Smooth muscle cell (in vitro differentiated cells): ENCODE measurements around the gene LRP1B. TPM values are rescaled to one million over a fixed set of nuclear protein-coding genes. Genes with fewer than 3 reads are reported as not detected.
A peak's percentile ranks its signal among the peaks of the same experiment; 100 is the strongest.

Experiments
- DNase-seq: peaks from one replicate; lab custom pipeline; 2025; ENCODE audit not compliant: unreplicated experiment; lab: John Stamatoyannopoulos, UW
- H2AFZ ChIP-seq: fragments of 200-600 bp; sonication (generic); 2 replicates; pipeline ENCODE4 v1.6.0; 2016; ENCODE audit warnings: antibody characterized with exemption, low read depth, mild to moderate bottlenecking
- H3F3A ChIP-seq: fragments of 200-600 bp; sonication (generic); 2 replicates; pipeline ENCODE4 v1.6.0; 2017; ENCODE audit warnings: antibody characterized with exemption, low read depth
- H3K27ac ChIP-seq: fragments of 200-600 bp; sonication (generic); 2 replicates; pipeline ENCODE4 v1.5.1; 2016; ENCODE audit warnings: low read depth, mild to moderate bottlenecking
- H3K27me3 ChIP-seq: fragments of 200-600 bp; sonication (generic); 2 replicates; pipeline ENCODE4 v1.6.1; 2016; ENCODE audit warnings: low read depth, mild to moderate bottlenecking
- H3K36me3 ChIP-seq: fragments of 200-600 bp; sonication (generic); 2 replicates; pipeline ENCODE4 v1.5.1; 2016; ENCODE audit warnings: low read depth
- H3K4me1 ChIP-seq: fragments of 200-600 bp; sonication (generic); 2 replicates; pipeline ENCODE4 v1.5.1; 2016; ENCODE audit warnings: low read depth
- H3K4me2 ChIP-seq: fragments of 200-600 bp; sonication (generic); 2 replicates; pipeline ENCODE4 v1.6.0; 2016; ENCODE audit warnings: mild to moderate bottlenecking
- H3K4me3 ChIP-seq: fragments of 200-600 bp; sonication (generic); 2 replicates; pipeline ENCODE4 v1.5.1; 2016; ENCODE audit warnings: mild to moderate bottlenecking
- H3K79me2 ChIP-seq: fragments of 200-600 bp; sonication (generic); 2 replicates; pipeline ENCODE4 v1.6.0; 2016; ENCODE audit warnings: low read depth, mild to moderate bottlenecking
- H3K9ac ChIP-seq: fragments of 200-600 bp; sonication (generic); 2 replicates; pipeline ENCODE4 v1.6.0; 2016; ENCODE audit warnings: low read depth
- H3K9me3 ChIP-seq: fragments of 200-600 bp; sonication (generic); replicated peaks from 2 replicates; pipeline ENCODE4 v1.5.1; 2016; ENCODE audit warnings: low read depth
- H4K20me1 ChIP-seq: fragments of 200-600 bp; sonication (generic); 2 replicates; pipeline ENCODE4 v1.6.0; 2016; ENCODE audit warnings: low read depth
- WGBS: methylation state at CpG from one replicate; pipeline ENCODE4 v1.1.7; 2016; ENCODE audit warnings: low lambda C conversion rate; 5-methylcytosine and 5-hydroxymethylcytosine counted together
- polyA plus RNA-seq: library from polyadenylated mRNA; unstranded; fragments of >200 nt; fragmentation: Nextera tagmentation; extraction: Ambion mirVana; gene quantifications from 2 replicates; pipeline ENCODE4 v1.2.1, GENCODE V29; 2016
- total RNA-seq: library from RNA; depleted of rRNA; stranded (reverse); fragments of >200 nt; gene quantifications from 2 replicates; pipeline ENCODE4 v1.2.3, GENCODE V29; 2014
- TF ChIP-seq, protein P1 (sequence below): fragments of 200-600 bp; sonication (generic); IDR thresholded peaks from 2 replicates; pipeline ENCODE4 v1.5.1; 2017; ENCODE audit warnings: borderline replicate concordance, mild to moderate bottlenecking, antibody characterized with exemption; ENCODE audit not compliant: insufficient read depth, poor library complexity, severe bottlenecking

Gene LRP1B
- total and polyA plus RNA-seq, 2 experiments from 2014 or later = 0.08 to 2.9 TPM

DNA sequence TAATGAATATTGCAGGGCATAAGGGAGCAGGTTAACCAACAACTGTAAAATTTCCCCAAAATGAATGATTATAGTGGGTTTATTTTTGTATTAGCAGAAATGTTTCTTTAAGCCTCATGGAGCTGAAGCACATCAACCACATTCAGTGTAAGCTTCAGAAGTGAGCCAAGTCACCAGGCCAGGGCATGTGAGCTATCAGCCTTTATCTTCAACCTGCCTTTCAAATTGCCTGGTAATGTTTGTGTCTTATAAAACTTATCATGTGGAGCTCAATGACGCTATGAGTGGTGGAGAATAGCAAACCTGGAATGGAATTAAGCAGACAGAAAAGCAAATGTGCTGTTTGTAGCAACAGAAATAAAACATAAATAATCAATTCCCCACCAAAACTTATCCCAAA is 1068.4 kb downstream of the LRP1B start:
- Histone ChIP-seq H3K9me3 (no peaks in the 10 kb centered on the region), H3K36me3 (no peaks in the 10 kb centered on the region), H3K9ac (no peak overlapping the region), H3K4me2 (no peak overlapping the region), H4K20me1 (no peaks in the 10 kb centered on the region), H3F3A (no peaks in the 10 kb centered on the region), H3K4me1 (no peaks in the 10 kb centered on the region), H2AFZ (no peak overlapping the region), H3K27ac (no peak overlapping the region), H3K4me3 (no peak overlapping the region), H3K27me3 (no peaks in the 10 kb centered on the region), H3K79me2 (no peaks in the 10 kb centered on the region)
- 53% methylated on average over 1 of the region's 1 CpG for WGBS
- TF ChIP-seq, protein P1, sequence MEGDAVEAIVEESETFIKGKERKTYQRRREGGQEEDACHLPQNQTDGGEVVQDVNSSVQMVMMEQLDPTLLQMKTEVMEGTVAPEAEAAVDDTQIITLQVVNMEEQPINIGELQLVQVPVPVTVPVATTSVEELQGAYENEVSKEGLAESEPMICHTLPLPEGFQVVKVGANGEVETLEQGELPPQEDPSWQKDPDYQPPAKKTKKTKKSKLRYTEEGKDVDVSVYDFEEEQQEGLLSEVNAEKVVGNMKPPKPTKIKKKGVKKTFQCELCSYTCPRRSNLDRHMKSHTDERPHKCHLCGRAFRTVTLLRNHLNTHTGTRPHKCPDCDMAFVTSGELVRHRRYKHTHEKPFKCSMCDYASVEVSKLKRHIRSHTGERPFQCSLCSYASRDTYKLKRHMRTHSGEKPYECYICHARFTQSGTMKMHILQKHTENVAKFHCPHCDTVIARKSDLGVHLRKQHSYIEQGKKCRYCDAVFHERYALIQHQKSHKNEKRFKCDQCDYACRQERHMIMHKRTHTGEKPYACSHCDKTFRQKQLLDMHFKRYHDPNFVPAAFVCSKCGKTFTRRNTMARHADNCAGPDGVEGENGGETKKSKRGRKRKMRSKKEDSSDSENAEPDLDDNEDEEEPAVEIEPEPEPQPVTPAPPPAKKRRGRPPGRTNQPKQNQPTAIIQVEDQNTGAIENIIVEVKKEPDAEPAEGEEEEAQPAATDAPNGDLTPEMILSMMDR = no peak
- DNase-seq = no peak

- no peak for DNase-seq
- Histone ChIP-seq H3K4me1 (no peaks in the 10 kb centered on the region), H3K4me3 (no peak overlapping the region), H3K36me3 (no peaks in the 10 kb centered on the region), H3K9me3 (no peaks in the 10 kb centered on the region), H3K27ac (no peak overlapping the region), H3K79me2 (no peaks in the 10 kb centered on the region), H3F3A (no peaks in the 10 kb centered on the region), H2AFZ (no peak overlapping the region), H3K9ac (no peak overlapping the region), H4K20me1 (no peaks in the 10 kb centered on the region), H3K27me3 (no peaks in the 10 kb centered on the region), H3K4me2 (no peak overlapping the region)
- WGBS = 95% methylated on average over 4 of the region's 4 CpGs
- TF ChIP-seq, protein P1 = no peak
These were observed 1068.8 kb downstream of the LRP1B start for GRCh38 chr2:141062031-141062430.

- WGBS = 64% methylated on average over 4 of the region's 4 CpGs
- Histone ChIP-seq H3K4me2 (no peak overlapping the region), H3K27me3 (no peaks in the 10 kb centered on the region)
These were observed 1072.3 kb downstream of the LRP1B start for GRCh38 chr2:141058556-141058955.

GRCh38 chr2:141055531-141055930 is 1075.3 kb downstream of the LRP1B start:
- no peaks in the 10 kb centered on the region for H3K36me3 ChIP-seq
- H3K4me1 ChIP-seq = no peaks in the 10 kb centered on the region
- TF ChIP-seq, protein P1 = no peak
- no peak overlapping the region for H2AFZ ChIP-seq
- H3K9ac ChIP-seq = no peak overlapping the region
- peak overlapping the region; percentile 3 for H3K27ac ChIP-seq
- no peaks in the 10 kb centered on the region for H3K27me3 ChIP-seq
- no peaks in the 10 kb centered on the region for H4K20me1 ChIP-seq
- no peaks in the 10 kb centered on the region for H3K9me3 ChIP-seq
- no peaks in the 10 kb centered on the region for H3K79me2 ChIP-seq
- no peak overlapping the region for H3K4me3 ChIP-seq
- no peak for DNase-seq
- peak overlapping the region; percentile 40 for H3K4me2 ChIP-seq
- WGBS = 96% methylated on average over 1 of the region's 1 CpG
- H3F3A ChIP-seq = no peaks in the 10 kb centered on the region

More at GRCh38 chr2:141058556-141058955, 1072.3 kb downstream of the LRP1B start:
- no peak overlapping the region for H2AFZ ChIP-seq
- no peak overlapping the region for H3K9ac ChIP-seq
- H3F3A ChIP-seq = no peaks in the 10 kb centered on the region
- H3K36me3 ChIP-seq = no peaks in the 10 kb centered on the region
- H3K79me2 ChIP-seq = no peaks in the 10 kb centered on the region
- H3K27ac ChIP-seq = no peak overlapping the region
- no peaks in the 10 kb centered on the region for H3K9me3 ChIP-seq
- no peaks in the 10 kb centered on the region for H4K20me1 ChIP-seq
- H3K4me1 ChIP-seq = no peaks in the 10 kb centered on the region
- no peak for DNase-seq
- no peak overlapping the region for H3K4me3 ChIP-seq
- TF ChIP-seq, protein P1 = no peak
